IMR-90 (cell line): ENCODE data around the gene TANGO6. TPM values are rescaled to one million over a fixed set of nuclear protein-coding genes. Genes with fewer than 3 reads are reported as not detected.

Experiments used
- ATAC-seq: fragments of 200-7000 bp; cut with Tn5 transposase; 2 replicates; pipeline ENCODE4 v1.9.1; 2020; ENCODE audit warnings: low read depth, mild to moderate bottlenecking, moderate library complexity
- BruUV-seq: library from RNA; stranded (reverse); fragments of 400-500 nt; replicated peaks from 2 replicates; lab custom pipeline; 2021; lab: Mats Ljungman, UMichigan
- CTCF ChIA-PET: fragments of 300-600 bp; formaldehyde crosslinking; extraction: SDS; loops from one replicate; lab custom pipeline; 2021; ENCODE audit warnings: antibody characterized with exemption; lab: Yijun Ruan, JAX
- POLR2A ChIA-PET: fragments of 300-600 bp; sonication (Branson Sonifier 250); formaldehyde crosslinking; loops from one replicate; lab custom pipeline; 2022; ENCODE audit warnings: antibody characterized with exemption; ENCODE audit not compliant: unreplicated experiment; lab: Charles Lee
- DNase-seq: peaks from one replicate; pipeline ENCODE4 v3.0.0; 2013
- H2AFZ ChIP-seq: replicated peaks from 2 replicates; pipeline ENCODE3; 2013; ENCODE audit warnings: low read length, mild to moderate bottlenecking; ENCODE audit not compliant: poor library complexity
- H2AK5ac ChIP-seq: 2 replicates; pipeline ENCODE4 v1.6.1; 2013; ENCODE audit warnings: low read depth, low read length, inconsistent platforms
- H2AK9ac ChIP-seq: replicated peaks from 2 replicates; pipeline ENCODE3; 2013; ENCODE audit warnings: mild to moderate bottlenecking, low read depth, low read length, moderate library complexity; ENCODE audit not compliant: poor library complexity
- H2BK120ac ChIP-seq: 2 replicates; pipeline ENCODE4 v1.6.1; 2013; ENCODE audit warnings: low read depth, low read length, inconsistent platforms
- H2BK15ac ChIP-seq: 3 replicates; pipeline ENCODE4 v1.6.1; 2013; ENCODE audit warnings: low read depth, low read length, inconsistent platforms
- H2BK20ac ChIP-seq: 2 replicates; pipeline ENCODE4 v1.6.1; 2013; ENCODE audit warnings: low read depth, mild to moderate bottlenecking, inconsistent platforms, low read length, moderate library complexity
- H2BK5ac ChIP-seq: 2 replicates; pipeline ENCODE4 v1.6.1; 2013; ENCODE audit warnings: mild to moderate bottlenecking, low read depth, low read length, inconsistent platforms; ENCODE audit not compliant: poor library complexity, severe bottlenecking
- H3K14ac ChIP-seq: replicated peaks from 2 replicates; pipeline ENCODE4 v1.6.1; 2013; ENCODE audit warnings: low read depth, low read length, inconsistent platforms
- H3K18ac ChIP-seq: 2 replicates; pipeline ENCODE4 v1.6.1; 2013; ENCODE audit warnings: low read depth, low read length, control low read depth
- H3K23ac ChIP-seq: 2 replicates; pipeline ENCODE4 v1.6.1; 2013; ENCODE audit warnings: low read depth, low read length, inconsistent platforms
- H3K27ac ChIP-seq: 2 replicates; pipeline ENCODE4 v1.5.1; 2013; ENCODE audit warnings: mild to moderate bottlenecking, control low read depth, low read length; ENCODE audit not compliant: insufficient read depth
- H3K27me3 ChIP-seq: 2 replicates; pipeline ENCODE4 v1.6.1; 2013; ENCODE audit warnings: low read length; ENCODE audit not compliant: control insufficient read depth, insufficient read depth
- H3K36me3 ChIP-seq: 2 replicates; pipeline ENCODE4 v1.6.1; 2013; ENCODE audit warnings: low read length, mixed read lengths; ENCODE audit not compliant: control insufficient read depth, insufficient read depth
- H3K4ac ChIP-seq: 2 replicates; pipeline ENCODE4 v1.6.1; 2013; ENCODE audit warnings: low read depth, low read length, inconsistent platforms
- H3K4me1 ChIP-seq: 2 replicates; pipeline ENCODE4 v1.6.1; 2013; ENCODE audit warnings: low read length, mixed read lengths; ENCODE audit not compliant: control insufficient read depth, insufficient read depth
- H3K4me2 ChIP-seq: 2 replicates; pipeline ENCODE4 v1.6.1; 2013; ENCODE audit warnings: low read depth, mild to moderate bottlenecking, control low read depth, low read length, moderate library complexity
- H3K4me3 ChIP-seq: 2 replicates; pipeline ENCODE4 v1.5.1; 2013; ENCODE audit warnings: low read depth, mild to moderate bottlenecking, control low read depth, low read length, moderate library complexity; ENCODE audit not compliant: insufficient read depth
- H3K56ac ChIP-seq: 2 replicates; pipeline ENCODE4 v1.6.1; 2013; ENCODE audit warnings: low read length, inconsistent platforms; ENCODE audit not compliant: insufficient read depth; ENCODE audit errors: extremely low read depth
- H3K79me1 ChIP-seq, 2 experiments: 2 replicates each; pipeline ENCODE4 v1.6.1; 2013; ENCODE audit warnings: low read length in 2 of 2, inconsistent platforms in 1 of 2, low read depth in 1 of 2
- H3K9ac ChIP-seq: 2 replicates; pipeline ENCODE4 v1.6.1; 2013; ENCODE audit warnings: low read depth, low read length, control low read depth
- H3K9me1 ChIP-seq: 2 replicates; pipeline ENCODE4 v1.6.1; 2013; ENCODE audit warnings: low read length, inconsistent platforms; ENCODE audit not compliant: insufficient read depth
- H3K9me3 ChIP-seq: 2 replicates; pipeline ENCODE4 v1.6.1; 2013; ENCODE audit warnings: low read length; ENCODE audit not compliant: control insufficient read depth, insufficient read depth
- H4K20me1 ChIP-seq: 2 replicates; pipeline ENCODE4 v1.6.1; 2013; ENCODE audit warnings: low read length, inconsistent platforms; ENCODE audit not compliant: insufficient read depth
- H4K5ac ChIP-seq: 2 replicates; pipeline ENCODE4 v1.6.1; 2013; ENCODE audit warnings: mild to moderate bottlenecking, low read depth, low read length, control low read depth
- H4K8ac ChIP-seq, 2 experiments: 2 replicates each; pipeline ENCODE4 v1.6.1; 2013; ENCODE audit warnings: low read depth in 2 of 2, low read length in 2 of 2, control low read depth in 1 of 2, inconsistent platforms in 1 of 2
- H4K91ac ChIP-seq: 2 replicates; pipeline ENCODE4 v1.6.1; 2013; ENCODE audit warnings: low read depth, low read length, inconsistent platforms; ENCODE audit not compliant: insufficient read depth
- ELK1 ChIP-seq: fragments of 150-350 bp; IDR thresholded peaks from 2 replicates; pipeline ENCODE4 v1.6.1; 2016; ENCODE audit warnings: low read depth, mild to moderate bottlenecking, low read length, moderate library complexity, borderline replicate concordance
- MXI1 ChIP-seq: IDR thresholded peaks from 2 replicates; pipeline ENCODE4 v1.6.1; 2012; ENCODE audit warnings: low read depth, mild to moderate bottlenecking, low read length, moderate library complexity, borderline replicate concordance
- NFE2L2 ChIP-seq: fragments of 150-350 bp; IDR thresholded peaks from 2 replicates; pipeline ENCODE4 v1.6.1; 2016; ENCODE audit warnings: low read depth, mild to moderate bottlenecking, low read length
- RAD21 ChIP-seq: IDR thresholded peaks from 2 replicates; pipeline ENCODE4 v1.6.1; 2012; ENCODE audit warnings: low read length, improper control_type of control experiment
- WGBS, 2 experiments: methylation state at CpG; one replicate each; pipeline versions ENCODE4 v1.1.5 to v1.1.7; 2013; ENCODE audit warnings: missing lambda C conversion rate in 2 of 2; ENCODE audit not compliant: insufficient read length in 1 of 2; ENCODE audit errors: extremely low coverage in 2 of 2; 5-methylcytosine and 5-hydroxymethylcytosine counted together
- dilution Hi-C: fragments of 300-500 bp; cut with HindIII; formaldehyde crosslinking; loops from one replicate; pipeline ENCODE4 v1.14.3; 2018; ENCODE audit warnings: low sequenced_read_pairs; ENCODE audit not compliant: unreplicated experiment
- in situ Hi-C: fragments of 300-500 bp; cut with MboI; formaldehyde crosslinking; loops from 3 replicates; pipeline ENCODE4 v1.14.3; 2019; ENCODE audit warnings: low sequenced_read_pairs, inconsistent platforms, mixed read lengths
- intact Hi-C: fragments of 100-400 bp; cut with micrococcal nuclease; formaldehyde crosslinking; loops from 2 replicates; pipeline ENCODE4 v1.10.0; 2022
- polyA plus RNA-seq, 3 experiments: library from polyadenylated mRNA; depleted of rRNA; stranded (reverse); fragments of >200 nt; gene quantifications; 2 replicates each; pipeline ENCODE4 v1.2.3, GENCODE V29; 2012; ENCODE audit warnings: low replicate concordance in 1 of 3
- total RNA-seq: library from RNA; depleted of rRNA; stranded (reverse); fragments of >200 nt; gene quantifications from 2 replicates; pipeline ENCODE4 v1.2.3, GENCODE V29; 2012

Gene TANGO6
- total and polyA plus RNA-seq, 2 of the 4 experiments (the other 2 are of a cell fraction): 6.7 to 22.4 TPM

GRCh38 chr16:69114976-69115355, 271.6 kb downstream of the TANGO6 start:
- CTCF ChIA-PET: no interaction called here
- no peak overlapping the region for H4K8ac ChIP-seq
- dilution Hi-C loops: no loop called here
- POLR2A ChIA-PET: no interaction called here
- H4K5ac ChIP-seq: no peak overlapping the region
- no peak overlapping the region for H3K4me2 ChIP-seq
- no TSS peak for BruUV-seq
- no peak overlapping the region for H3K18ac ChIP-seq
- no peak overlapping the region for H2AK9ac ChIP-seq
- no peak overlapping the region for H3K4me3 ChIP-seq
- no peak overlapping the region for H3K9ac ChIP-seq
- H2AFZ ChIP-seq: no peak overlapping the region
- H3K4ac ChIP-seq: no peak overlapping the region
- DNase-seq (no peak), ATAC-seq (no peak)
- H2BK15ac ChIP-seq: no peak overlapping the region
- H3K27me3 ChIP-seq: no peaks in the 10 kb centered on the region
- H2AK5ac ChIP-seq: no peak overlapping the region
- H3K9me1 ChIP-seq: peaks cover 11% of the 10 kb centered on the region
- H3K4me1 ChIP-seq: no peaks in the 10 kb centered on the region
- peaks cover 50% of the 10 kb centered on the region for H3K36me3 ChIP-seq
- H2BK120ac ChIP-seq: no peak overlapping the region
- no peak overlapping the region for H4K91ac ChIP-seq
- no peak overlapping the region for H3K56ac ChIP-seq
- in situ Hi-C loops: loop anchor here (5.0 to 10.0 kb wide), 3 partner anchors 140 to 410 kb away; no protein-coding TSS in a partner anchor
- no peak overlapping the region for H3K27ac ChIP-seq
- no peak overlapping the region for H2BK5ac ChIP-seq
- no peaks in the 10 kb centered on the region for H3K9me3 ChIP-seq
- 100% methylated on average over 3 of the region's 6 CpGs; no CpG with 5 or more reads in 1 of the 2 experiments for WGBS, 2 experiments
- H3K14ac ChIP-seq: no peak overlapping the region
- H3K23ac ChIP-seq: no peak overlapping the region
- H2BK20ac ChIP-seq: no peak overlapping the region
- TF ChIP-seq ELK1 (no peak), MXI1 (no peak), NFE2L2 (no peak), RAD21 (no peak)
- intact Hi-C loops: no loop called here
- H3K79me1 ChIP-seq: peaks cover 25 to 60% of the 10 kb centered on the region in 2 experiments
- peaks cover 23% of the 10 kb centered on the region for H4K20me1 ChIP-seq
